Fibroblast of the conjunctiva (primary cell): Measurements from ENCODE around the gene BEST4.
"Not testable (repeated sequence)": the region's sequence is repeated elsewhere in the genome, so short reads cannot be mapped to it uniquely, and the experiment has no call there.

Experiments
- DNase-seq: peaks from one replicate; pipeline ENCODE4 v3.0.0-alpha.2; 2010; ENCODE audit warnings: low read depth

The BEST4 gene

GRCh38 chr1:44801491-44802305 lies 13.7 kb upstream of the BEST4 start:
- DNase-seq = no peak

- DNase-seq = peak; percentile 97
These were observed 12.0 kb upstream of the BEST4 start, which contains the start of gene PLK3 for GRCh38 chr1:44799770-44800584. TSS of gene PLK3 (plus strand) at chr1:44800377. CDS start at chr1:44800464, 87 bp downstream.

GRCh38 chr1:44798481-44799365 lies 10.8 kb upstream of the BEST4 start:
- no peak for DNase-seq

- DNase-seq = not testable (repeated sequence)
These were observed 9.9 kb upstream of the BEST4 start for GRCh38 chr1:44797886-44798285.

- no peak for DNase-seq
These were observed 4.9 kb upstream of the BEST4 start for GRCh38 chr1:44792736-44793502.

- no peak for DNase-seq
These were observed 3.2 kb upstream of the BEST4 start for GRCh38 chr1:44790968-44791801.

GRCh38 chr1:44787506-44787905 lies 464 bp downstream of the BEST4 start:
- no peak for DNase-seq

GRCh38 chr1:44786841-44787426 lies 1.0 kb downstream of the BEST4 start:
- DNase-seq = no peak

- DNase-seq = no peak
These were observed 1.7 kb downstream of the BEST4 start for GRCh38 chr1:44786138-44786840.

GRCh38 chr1:44785501-44786137 lies 2.4 kb downstream of the BEST4 start:
- DNase-seq = no peak

- DNase-seq = no peak
These were observed 3.0 kb downstream of the BEST4 start for GRCh38 chr1:44785029-44785380.

GRCh38 chr1:44784094-44785028 lies 3.6 kb downstream of the BEST4 start:
- no peak for DNase-seq

- no peak for DNase-seq
These were observed 4.3 kb downstream of the BEST4 start for GRCh38 chr1:44783697-44784093.

GRCh38 chr1:44780583-44781121 lies 7.3 kb downstream of the BEST4 start:
- no peak for DNase-seq

- no peak for DNase-seq
These were observed 9.0 kb downstream of the BEST4 start for GRCh38 chr1:44778705-44779576.

- no peak for DNase-seq
These were observed 9.9 kb downstream of the BEST4 start for GRCh38 chr1:44777969-44778635.
